Testis (tissue), 3 donors: ENCODE data around the gene NRAP. TPM values are rescaled to one million over a fixed set of nuclear protein-coding genes. Genes with fewer than 3 reads are reported as not detected.

ENCODE experiments used
- DNase-seq: peaks from one replicate; pipeline ENCODE4 v3.0.0-alpha.2; 2019
- H3K27ac ChIP-seq, 2 donors: fragments of 200-600 bp; sonication (generic); one replicate each; pipeline ENCODE4 v1.5.1; 2019
- H3K27me3 ChIP-seq: fragments of 200-600 bp; sonication (generic); one replicate; pipeline ENCODE4 v1.5.1; 2019
- H3K36me3 ChIP-seq: fragments of 200-600 bp; sonication (generic); one replicate; pipeline ENCODE4 v1.5.1; 2017; ENCODE audit warnings: low read depth; ENCODE audit errors: missing control alignments
- H3K4me1 ChIP-seq: fragments of 200-600 bp; sonication (generic); one replicate; pipeline ENCODE4 v1.5.1; 2019
- H3K4me3 ChIP-seq, 2 donors: fragments of 200-600 bp; sonication (generic); one replicate each; pipeline ENCODE4 v1.5.1; 2017 to 2019
- H3K9me3 ChIP-seq: fragments of 200-600 bp; sonication (generic); one replicate; pipeline ENCODE4 v1.5.1; 2017
- POLR2A ChIP-seq: fragments of 450-650 bp; IDR thresholded peaks from one replicate; pipeline ENCODE4 v1.6.1; 2017; ENCODE audit warnings: antibody characterized with exemption, mild to moderate bottlenecking, moderate library complexity
- WGBS, 2 donors: methylation state at CpG; one replicate each; pipeline ENCODE4 v1.1.5; 2018; 5-methylcytosine and 5-hydroxymethylcytosine counted together
- intact Hi-C: fragments of 100-400 bp; cut with DNase I; formaldehyde crosslinking; loops from one replicate; pipeline ENCODE4 v1.15.1; 2023; ENCODE audit warnings: low total_unique reads
- polyA plus RNA-seq: library from polyadenylated mRNA; stranded (reverse); fragments of 350-450 nt; fragmentation: Illumina TruSeq; extraction: RNeasy Lipid Tissue Mini Kit (QIAGEN cat#74804); gene quantifications from one replicate; pipeline ENCODE4 v1.2.3, GENCODE V29; 2014; ENCODE audit warnings: low read depth, low replicate concordance; ENCODE audit not compliant: insufficient read depth
- total RNA-seq, 2 donors: library from RNA; depleted of rRNA; stranded (reverse); fragments of >200 nt; gene quantifications; one replicate each; pipeline ENCODE4 v1.2.3, GENCODE V29; 2016
- TF ChIP-seq, protein P1 (sequence below), 3 experiments: fragments of 450-650 bp in 2 of 3; fragments of 200-600 bp in 1 of 3; sonication (generic) in 1 of 3; IDR thresholded peaks; one replicate each; pipeline ENCODE4 v1.5.1; 2016 to 2019; ENCODE audit warnings: antibody characterized with exemption in 3 of 3, mild to moderate bottlenecking in 2 of 3, moderate library complexity in 1 of 3

NRAP gene
- total and polyA plus RNA-seq, 3 donors from 2014 or later: 2.1 to 7.9 (median 2.8) TPM

- no peak for DNase-seq
- Histone ChIP-seq H3K36me3 (no peaks in the 10 kb centered on the region), H3K4me1 (no peaks in the 10 kb centered on the region), H3K27ac (no peak overlapping the region), H3K9me3 (no peaks in the 10 kb centered on the region), H3K27me3 (no peaks in the 10 kb centered on the region), H3K4me3 (no peak overlapping the region)
- WGBS, 2 donors: 78 to 88% methylated on average over 3 of the region's 3 CpGs
- intact Hi-C loops: no loop called here
- TF ChIP-seq, protein P1, sequence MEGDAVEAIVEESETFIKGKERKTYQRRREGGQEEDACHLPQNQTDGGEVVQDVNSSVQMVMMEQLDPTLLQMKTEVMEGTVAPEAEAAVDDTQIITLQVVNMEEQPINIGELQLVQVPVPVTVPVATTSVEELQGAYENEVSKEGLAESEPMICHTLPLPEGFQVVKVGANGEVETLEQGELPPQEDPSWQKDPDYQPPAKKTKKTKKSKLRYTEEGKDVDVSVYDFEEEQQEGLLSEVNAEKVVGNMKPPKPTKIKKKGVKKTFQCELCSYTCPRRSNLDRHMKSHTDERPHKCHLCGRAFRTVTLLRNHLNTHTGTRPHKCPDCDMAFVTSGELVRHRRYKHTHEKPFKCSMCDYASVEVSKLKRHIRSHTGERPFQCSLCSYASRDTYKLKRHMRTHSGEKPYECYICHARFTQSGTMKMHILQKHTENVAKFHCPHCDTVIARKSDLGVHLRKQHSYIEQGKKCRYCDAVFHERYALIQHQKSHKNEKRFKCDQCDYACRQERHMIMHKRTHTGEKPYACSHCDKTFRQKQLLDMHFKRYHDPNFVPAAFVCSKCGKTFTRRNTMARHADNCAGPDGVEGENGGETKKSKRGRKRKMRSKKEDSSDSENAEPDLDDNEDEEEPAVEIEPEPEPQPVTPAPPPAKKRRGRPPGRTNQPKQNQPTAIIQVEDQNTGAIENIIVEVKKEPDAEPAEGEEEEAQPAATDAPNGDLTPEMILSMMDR (IDR thresholded peaks at IDR 0.05): no peak
- no peak for TF ChIP-seq POLR2A
These were observed 111.8 kb downstream of the NRAP start for GRCh38 chr10:113552014-113552413.

DNA sequence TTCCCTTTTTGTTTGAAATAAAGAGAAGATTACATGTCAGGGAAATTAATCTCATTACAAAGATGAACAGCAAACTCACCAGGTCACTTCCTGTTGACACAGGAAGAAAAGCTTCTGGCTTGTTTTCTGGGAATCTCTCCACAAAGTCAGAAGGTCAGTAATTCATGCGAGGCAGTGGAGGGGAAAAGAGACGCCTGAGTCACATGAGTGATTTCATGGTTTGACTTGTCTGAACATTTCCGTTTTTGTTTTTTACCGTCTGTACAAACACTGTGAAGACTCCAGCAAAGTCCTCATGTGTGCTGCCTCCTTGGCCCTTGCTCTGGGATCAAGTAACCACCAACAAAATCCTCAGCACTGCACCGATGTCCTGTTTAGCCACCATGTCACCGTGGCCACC, 113.5 kb downstream of the NRAP start:
- no peak overlapping the region for H3K27ac ChIP-seq
- no peak for DNase-seq
- 54 to 69% methylated on average over 6 of the region's 6 CpGs for WGBS, 2 donors

GRCh38 chr10:113549856-113550255, 114.0 kb downstream of the NRAP start:
- intact Hi-C loops: no loop called here
- DNase-seq: no peak
- WGBS, 2 donors: 86 to 91% methylated on average over 6 of the region's 6 CpGs
- Histone ChIP-seq H3K9me3 (no peaks in the 10 kb centered on the region), H3K36me3 (no peaks in the 10 kb centered on the region), H3K27me3 (no peaks in the 10 kb centered on the region), H3K27ac (no peak overlapping the region), H3K4me1 (no peaks in the 10 kb centered on the region), H3K4me3 (no peak overlapping the region)
- no peak for TF ChIP-seq POLR2A
- TF ChIP-seq, protein P1 (IDR thresholded peaks at IDR 0.05): no peak

More for the DNA sequence above, 113.5 kb downstream of the NRAP start:
- intact Hi-C loops: no loop called here
- Histone ChIP-seq H3K9me3 (no peaks in the 10 kb centered on the region), H3K27me3 (no peaks in the 10 kb centered on the region), H3K4me3 (no peak overlapping the region), H3K36me3 (no peaks in the 10 kb centered on the region), H3K4me1 (no peaks in the 10 kb centered on the region)
- TF ChIP-seq, protein P1 (IDR thresholded peaks at IDR 0.05): no peak
- no peak for TF ChIP-seq POLR2A

GRCh38 chr10:113547426-113547825, 116.4 kb downstream of the NRAP start:
- no peak overlapping the region for H3K4me3 ChIP-seq
- WGBS, 2 donors: 91 to 92% methylated on average over 2 of the region's 2 CpGs

GRCh38 chr10:113544392-113544791, 119.4 kb downstream of the NRAP start:
- intact Hi-C loops: no loop called here
- WGBS, 2 donors: 89 to 90% methylated on average over 1 of the region's 1 CpG
- H3K4me3 ChIP-seq: no peak overlapping the region
- no peaks in the 10 kb centered on the region for H3K36me3 ChIP-seq
- H3K27me3 ChIP-seq: no peaks in the 10 kb centered on the region
- H3K27ac ChIP-seq: no peak overlapping the region
- H3K4me1 ChIP-seq: no peaks in the 10 kb centered on the region
- DNase-seq: no peak
- TF ChIP-seq POLR2A: no peak
- TF ChIP-seq, protein P1 (IDR thresholded peaks at IDR 0.05): no peak
- no peaks in the 10 kb centered on the region for H3K9me3 ChIP-seq

More at GRCh38 chr10:113547426-113547825, 116.4 kb downstream of the NRAP start:
- intact Hi-C loops: no loop called here
- DNase-seq: no peak
- Histone ChIP-seq H3K36me3 (no peaks in the 10 kb centered on the region), H3K27ac (no peak overlapping the region), H3K27me3 (no peaks in the 10 kb centered on the region), H3K4me1 (no peaks in the 10 kb centered on the region), H3K9me3 (no peaks in the 10 kb centered on the region)
- no peak for TF ChIP-seq POLR2A
- TF ChIP-seq, protein P1 (IDR thresholded peaks at IDR 0.05): no peak
